ENCODE data around the gene DIAPH3.

Gene DIAPH3

GRCh38 chr13:60018536-60018935 is 145.2 kb downstream of the DIAPH3 start:
- DNase-seq = no peak

- DNase-seq = no peak
Observed at GRCh38 chr13:60016229-60016628, 147.5 kb downstream of the DIAPH3 start.

- DNase-seq = no peak
Observed at GRCh38 chr13:60013166-60013565, 150.6 kb downstream of the DIAPH3 start.

GRCh38 chr13:60012488-60012887 is 151.2 kb downstream of the DIAPH3 start:
- DNase-seq = no peak

- DNase-seq = no peak
Observed at GRCh38 chr13:60009300-60010253, 154.2 kb downstream of the DIAPH3 start.

GRCh38 chr13:60001889-60002288 is 161.8 kb downstream of the DIAPH3 start:
- no peak for DNase-seq

GRCh38 chr13:60000976-60001375 is 162.8 kb downstream of the DIAPH3 start:
- DNase-seq = no peak

- no peak for DNase-seq
Observed at GRCh38 chr13:60000081-60000480, 163.6 kb downstream of the DIAPH3 start.

- no peak for DNase-seq
Observed at GRCh38 chr13:59997976-59998375, 165.8 kb downstream of the DIAPH3 start.

GRCh38 chr13:59996461-59996980 is 167.2 kb downstream of the DIAPH3 start:
- no peak for DNase-seq

GRCh38 chr13:59991395-59991794 is 172.3 kb downstream of the DIAPH3 start:
- DNase-seq = no peak

- DNase-seq = no peak
Observed at GRCh38 chr13:59982631-59983382, 180.9 kb downstream of the DIAPH3 start.

GRCh38 chr13:59979589-59979988 is 184.1 kb downstream of the DIAPH3 start:
- DNase-seq = no peak

- DNase-seq = no peak
Observed at GRCh38 chr13:59978862-59979261, 184.9 kb downstream of the DIAPH3 start.

- no peak for DNase-seq
Observed at GRCh38 chr13:59976856-59977255, 186.9 kb downstream of the DIAPH3 start.

GRCh38 chr13:59975807-59976435 is 187.8 kb downstream of the DIAPH3 start:
- no peak for DNase-seq

- DNase-seq = no peak
Observed at GRCh38 chr13:59970847-59971246, 192.9 kb downstream of the DIAPH3 start.

GRCh38 chr13:59963827-59964226 is 199.9 kb downstream of the DIAPH3 start:
- DNase-seq = no peak

GRCh38 chr13:59963383-59963782 is 200.3 kb downstream of the DIAPH3 start:
- no peak for DNase-seq

GRCh38 chr13:59962343-59962742 is 201.4 kb downstream of the DIAPH3 start:
- DNase-seq = no peak

GRCh38 chr13:59960683-59961082 is 203.0 kb downstream of the DIAPH3 start:
- no peak for DNase-seq

GRCh38 chr13:59957438-59957837 is 206.3 kb downstream of the DIAPH3 start:
- DNase-seq = no peak

- DNase-seq = no peak
Observed at GRCh38 chr13:59954601-59955000, 209.1 kb downstream of the DIAPH3 start.
